HG03097 (cell line): Measurements from ENCODE around the gene CCDC180.
"Not testable (repeated sequence)": the region's sequence is repeated elsewhere in the genome, so short reads cannot be mapped to it uniquely, and the experiment has no call there.

ENCODE experiments used
- ATAC-seq: cut with Tn5 transposase; IDR thresholded peaks from one replicate; pipeline ENCODE4 v1.9.1; 2021; ENCODE audit not compliant: unreplicated experiment, low FRiP score

The CCDC180 gene

GRCh38 chr9:97310023-97310422 is 2.6 kb downstream of the CCDC180 start:
- ATAC-seq, result no peak

- ATAC-seq, result no peak
Measured at GRCh38 chr9:97310896-97311295, 3.4 kb downstream of the CCDC180 start.

- ATAC-seq, result no peak
Measured at GRCh38 chr9:97311798-97312500, 4.5 kb downstream of the CCDC180 start.

GRCh38 chr9:97312556-97312955 is 5.1 kb downstream of the CCDC180 start:
- ATAC-seq, result no peak

- no peak for ATAC-seq
Measured at GRCh38 chr9:97313243-97313642, 5.8 kb downstream of the CCDC180 start.

- no peak for ATAC-seq
Measured at GRCh38 chr9:97313746-97314145, 6.3 kb downstream of the CCDC180 start.

- ATAC-seq, result no peak
Measured at GRCh38 chr9:97314503-97314902, 7.0 kb downstream of the CCDC180 start.

GRCh38 chr9:97315550-97315949 is 8.1 kb downstream of the CCDC180 start:
- ATAC-seq, result no peak

GRCh38 chr9:97316904-97317303 is 9.4 kb downstream of the CCDC180 start:
- no peak for ATAC-seq

- ATAC-seq, result no peak
Measured at GRCh38 chr9:97318433-97318832, 11.0 kb downstream of the CCDC180 start.

- no peak for ATAC-seq
Measured at GRCh38 chr9:97319395-97319794, 11.9 kb downstream of the CCDC180 start.

- no peak for ATAC-seq
Measured at GRCh38 chr9:97320080-97320642, 12.7 kb downstream of the CCDC180 start.

- no peak for ATAC-seq
Measured at GRCh38 chr9:97321251-97321650, 13.8 kb downstream of the CCDC180 start.

GRCh38 chr9:97321691-97322090 is 14.2 kb downstream of the CCDC180 start:
- no peak for ATAC-seq

- ATAC-seq, result no peak
Measured at GRCh38 chr9:97322105-97322504, 14.6 kb downstream of the CCDC180 start.

- no peak for ATAC-seq
Measured at GRCh38 chr9:97324954-97325353, 17.5 kb downstream of the CCDC180 start.

- ATAC-seq, result no peak
Measured at GRCh38 chr9:97327562-97327961, 20.1 kb downstream of the CCDC180 start.

GRCh38 chr9:97332993-97333392 is 25.5 kb downstream of the CCDC180 start:
- ATAC-seq, result no peak

- ATAC-seq, result not testable (repeated sequence)
Measured at GRCh38 chr9:97335622-97336021, 28.2 kb downstream of the CCDC180 start.

GRCh38 chr9:97348871-97349270 is 41.4 kb downstream of the CCDC180 start:
- ATAC-seq, result no peak

GRCh38 chr9:97349400-97349799 is 41.9 kb downstream of the CCDC180 start:
- ATAC-seq, result no peak

GRCh38 chr9:97354637-97355036 is 47.2 kb downstream of the CCDC180 start:
- ATAC-seq, result no peak
